Activated CD4-positive, alpha-beta T cell treated with anti-CD3 and anti-CD28 coated beads, Interleukin-10, Interleukin-2, amounts not matched to agents 100 ng/mL and 50 ng/mL, durations not matched to agents 16 hours and 8 hours (primary cell): ENCODE measurements around the gene PIK3R5.
"Not testable (repeated sequence)": the region's sequence is repeated elsewhere in the genome, so short reads cannot be mapped to it uniquely, and the experiment has no call there.

Experiments
- DNase-seq: peaks from one replicate; pipeline ENCODE4 v3.0.0-alpha.2; 2020

The PIK3R5 gene

GRCh38 chr17:8985054-8985701 lies 19.7 kb upstream of the PIK3R5 start:
- no peak for DNase-seq

- DNase-seq = not testable (repeated sequence)
These were observed 18.7 kb upstream of the PIK3R5 start for GRCh38 chr17:8984225-8984624.

DNA sequence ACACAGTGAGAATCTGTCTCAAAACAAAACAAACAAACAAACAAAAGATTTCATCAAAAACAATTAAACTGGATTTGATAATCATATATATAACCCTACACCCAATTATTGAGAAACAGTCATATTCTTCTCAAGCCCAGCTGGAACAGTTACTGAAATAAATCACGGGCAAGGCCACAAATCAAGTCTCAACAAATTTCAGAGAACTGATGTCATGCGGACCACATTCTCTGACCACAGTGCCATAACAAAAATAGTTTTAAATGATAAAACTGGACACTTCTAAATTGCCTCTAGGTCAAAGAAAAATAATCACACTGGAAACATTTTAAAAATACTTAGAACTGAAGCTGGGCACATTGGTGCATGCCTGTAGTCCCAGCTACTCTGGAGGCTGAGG lies 15.9 kb upstream of the PIK3R5 start:
- no peak for DNase-seq

GRCh38 chr17:8979715-8980114 lies 14.2 kb upstream of the PIK3R5 start:
- no peak for DNase-seq

- no peak for DNase-seq
These were observed 11.1 kb upstream of the PIK3R5 start for GRCh38 chr17:8976638-8977037.

DNA sequence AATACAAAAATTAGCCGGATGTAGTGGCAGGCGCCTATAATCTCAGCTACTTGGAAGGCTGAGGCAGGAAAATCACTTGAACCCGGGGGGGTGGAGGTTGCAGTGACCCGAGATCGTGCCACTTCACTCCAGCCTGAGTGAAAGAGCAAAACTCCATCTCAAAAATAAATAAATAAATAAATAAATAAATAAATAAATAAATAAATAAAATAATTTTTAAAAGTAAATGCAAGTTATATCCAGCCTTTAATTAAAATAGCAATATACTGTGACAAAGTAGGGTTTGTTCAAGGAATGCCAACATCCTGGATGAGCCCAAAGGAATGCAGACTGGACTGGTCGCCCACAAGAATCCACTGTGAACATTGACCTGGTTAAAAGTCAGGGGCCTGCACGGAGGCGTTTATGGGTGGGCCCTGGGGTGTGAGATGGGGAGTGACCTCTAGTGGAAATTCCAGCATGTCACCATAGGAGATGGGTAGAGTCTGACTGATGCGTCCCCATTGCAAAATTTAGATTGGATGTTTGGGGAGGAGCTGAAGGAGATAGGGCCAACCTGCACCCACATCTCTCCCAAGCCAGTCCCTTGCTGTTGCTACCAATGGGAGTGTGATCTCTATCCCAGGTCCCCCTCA lies 9.7 kb upstream of the PIK3R5 start:
- no peak for DNase-seq

DNA sequence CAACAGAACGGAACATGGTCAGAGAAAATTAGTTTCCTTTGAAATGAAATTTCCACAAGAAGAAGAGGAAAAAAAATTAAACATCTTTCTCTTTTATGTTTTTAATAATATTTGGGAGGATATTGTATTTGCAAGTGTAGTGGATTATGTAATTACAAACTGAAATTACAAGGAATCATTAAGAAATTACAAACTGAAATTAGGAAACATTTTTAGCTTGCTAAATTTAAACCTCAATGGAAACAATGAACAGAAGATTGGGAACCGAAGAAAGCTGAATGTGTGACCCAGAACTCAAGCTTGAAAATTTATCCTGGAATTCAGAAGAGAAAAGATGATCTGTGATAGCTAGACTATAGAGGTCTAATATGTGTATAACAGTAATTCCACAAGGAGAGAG lies 4.4 kb upstream of the PIK3R5 start:
- DNase-seq = no peak

- DNase-seq = peak; percentile 54
These were observed 3.0 kb upstream of the PIK3R5 start for GRCh38 chr17:8968503-8968902.

GRCh38 chr17:8967861-8968260 lies 2.4 kb upstream of the PIK3R5 start:
- DNase-seq = no peak

DNA sequence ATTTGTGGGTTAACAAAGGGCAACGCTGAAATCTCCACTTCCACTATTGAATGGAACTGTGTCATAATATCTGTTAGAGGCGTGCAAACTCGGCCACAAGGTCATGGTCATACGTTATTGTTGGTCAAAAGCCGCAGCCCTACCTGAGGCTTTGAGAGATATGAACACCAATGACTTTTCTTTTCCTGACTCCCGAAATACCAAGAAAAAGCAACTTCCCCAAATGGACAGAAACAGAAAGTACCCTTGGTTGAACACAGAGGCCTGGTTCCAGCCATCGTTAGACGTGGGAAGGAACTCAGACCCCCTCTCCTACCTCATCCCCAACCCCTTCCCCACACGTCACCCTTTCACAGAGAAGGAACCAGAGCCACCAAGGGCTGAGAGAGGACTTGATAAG lies 1.4 kb upstream of the PIK3R5 start:
- DNase-seq = no peak

DNA sequence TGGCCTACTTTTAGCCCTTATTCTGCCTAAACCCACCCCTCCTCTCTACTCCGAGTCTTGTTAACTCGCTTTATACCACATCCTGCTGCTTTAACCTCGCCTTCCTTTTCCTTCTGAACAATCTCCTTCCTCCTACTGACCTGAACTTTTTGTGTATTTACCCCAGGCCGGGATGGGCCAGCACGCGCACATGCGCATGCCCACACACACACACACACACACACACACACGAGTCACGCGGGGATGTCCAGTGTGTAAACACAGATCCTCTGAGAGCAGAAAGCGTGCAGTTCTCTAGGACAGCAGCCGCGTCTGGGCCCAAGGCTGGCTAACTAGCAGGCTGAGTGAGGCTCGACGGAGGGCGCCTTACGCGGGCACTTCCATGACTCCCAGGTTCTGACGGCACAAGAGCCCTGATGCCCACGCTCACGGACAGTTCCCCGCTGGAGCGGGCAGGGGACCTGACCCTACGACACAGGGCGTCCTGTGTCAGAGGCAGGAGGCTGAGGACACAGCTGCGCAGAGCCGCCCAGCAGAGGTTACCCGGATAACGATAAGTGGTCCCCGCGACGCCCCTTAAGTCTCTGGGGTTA lies 610 bp downstream of the PIK3R5 start:
- DNase-seq = peak; percentile 64

DNA sequence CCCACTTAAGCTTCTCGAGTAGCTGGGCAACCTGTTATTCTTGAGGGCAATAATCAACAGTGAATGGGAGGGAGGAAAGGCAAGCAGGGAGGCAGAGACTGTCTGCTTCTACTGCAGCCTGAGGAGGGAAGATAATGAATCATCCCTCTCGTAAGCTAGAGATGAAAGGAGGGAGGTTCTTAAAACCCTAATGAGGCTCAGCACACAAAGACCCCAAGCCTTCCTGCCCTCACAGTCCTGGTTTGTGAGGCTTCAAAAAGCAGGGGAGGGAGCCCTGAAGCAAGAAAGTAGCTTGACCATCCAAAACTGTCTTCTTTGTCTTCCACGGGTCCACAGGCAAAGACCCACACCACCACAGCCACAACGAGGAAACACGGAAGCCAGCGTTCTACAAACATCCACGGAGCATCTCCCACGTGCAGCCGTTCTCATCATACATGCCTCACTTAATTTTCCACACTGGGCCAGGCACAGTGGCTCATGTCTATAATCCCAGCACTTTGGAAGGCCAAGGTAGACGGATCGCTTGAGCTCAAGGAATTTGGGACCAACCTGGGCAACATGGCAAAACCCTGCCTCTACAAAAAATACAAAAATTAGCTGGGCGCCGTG lies 1.8 kb downstream of the PIK3R5 start:
- peak; percentile 54 for DNase-seq

DNA sequence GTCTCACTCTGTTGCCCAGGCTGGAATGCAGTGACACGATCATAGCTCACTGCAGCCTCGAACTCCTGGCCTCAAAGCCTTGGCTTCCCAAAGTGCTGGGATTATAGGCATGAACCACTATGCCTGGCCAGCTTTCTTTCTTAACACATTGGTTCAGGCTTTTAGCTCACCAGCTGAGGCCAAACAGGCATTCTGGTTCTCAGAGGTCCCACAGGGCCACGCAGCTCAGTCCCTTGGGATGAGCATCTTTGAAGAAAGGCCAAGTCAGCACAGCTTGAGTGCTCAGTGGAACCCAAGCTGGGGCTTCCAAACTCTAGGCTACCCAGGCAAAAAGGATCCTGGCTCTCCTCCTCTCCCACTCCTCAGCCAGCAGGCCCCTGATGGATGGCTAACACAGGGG lies 2.5 kb downstream of the PIK3R5 start:
- DNase-seq = no peak

DNA sequence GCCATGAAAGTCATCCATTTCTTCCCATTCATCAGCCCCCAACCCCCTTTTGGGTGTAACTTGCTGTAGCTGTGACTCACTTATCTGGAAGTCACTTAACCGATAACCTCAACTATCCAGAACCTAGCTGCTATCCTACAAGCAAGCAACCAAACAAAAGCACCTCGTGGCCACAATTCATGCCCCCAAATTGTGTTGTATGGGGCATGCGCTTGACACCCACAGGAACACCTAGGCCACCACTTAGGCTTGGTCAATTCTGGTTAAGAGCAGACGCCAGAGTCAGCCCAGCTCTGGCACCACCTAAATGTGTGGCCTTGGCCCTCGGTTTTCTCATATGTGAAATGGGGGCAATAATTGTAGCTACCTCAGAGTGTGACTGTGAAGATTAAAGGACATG lies 3.7 kb downstream of the PIK3R5 start:
- DNase-seq = no peak

GRCh38 chr17:8960325-8961140 lies 5.0 kb downstream of the PIK3R5 start:
- peak; percentile 15 for DNase-seq

GRCh38 chr17:8959312-8959918 lies 6.1 kb downstream of the PIK3R5 start:
- DNase-seq = no peak

GRCh38 chr17:8957721-8958120 lies 7.8 kb downstream of the PIK3R5 start:
- DNase-seq = no peak

DNA sequence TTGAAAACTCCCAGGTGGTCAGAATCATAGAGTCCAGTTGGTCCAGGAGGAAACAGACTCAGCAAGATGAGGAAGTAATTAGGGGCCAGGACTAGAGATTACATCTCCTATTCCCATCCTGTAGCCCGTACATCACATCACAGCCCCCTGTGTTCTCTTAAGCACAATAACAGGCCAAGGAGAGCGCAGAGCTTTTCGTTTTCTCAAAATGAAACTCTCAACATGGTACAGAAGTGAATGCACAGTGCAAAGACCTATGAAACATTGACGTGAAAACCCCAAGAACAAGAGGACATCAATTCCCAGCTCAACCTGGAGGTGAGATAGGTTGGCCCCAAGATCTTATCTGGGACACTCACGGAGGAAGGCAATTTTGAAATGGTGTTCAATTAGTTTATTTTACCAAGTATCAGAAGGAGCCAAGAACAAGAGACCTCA lies 9.0 kb downstream of the PIK3R5 start:
- DNase-seq = peak; percentile 86

DNA sequence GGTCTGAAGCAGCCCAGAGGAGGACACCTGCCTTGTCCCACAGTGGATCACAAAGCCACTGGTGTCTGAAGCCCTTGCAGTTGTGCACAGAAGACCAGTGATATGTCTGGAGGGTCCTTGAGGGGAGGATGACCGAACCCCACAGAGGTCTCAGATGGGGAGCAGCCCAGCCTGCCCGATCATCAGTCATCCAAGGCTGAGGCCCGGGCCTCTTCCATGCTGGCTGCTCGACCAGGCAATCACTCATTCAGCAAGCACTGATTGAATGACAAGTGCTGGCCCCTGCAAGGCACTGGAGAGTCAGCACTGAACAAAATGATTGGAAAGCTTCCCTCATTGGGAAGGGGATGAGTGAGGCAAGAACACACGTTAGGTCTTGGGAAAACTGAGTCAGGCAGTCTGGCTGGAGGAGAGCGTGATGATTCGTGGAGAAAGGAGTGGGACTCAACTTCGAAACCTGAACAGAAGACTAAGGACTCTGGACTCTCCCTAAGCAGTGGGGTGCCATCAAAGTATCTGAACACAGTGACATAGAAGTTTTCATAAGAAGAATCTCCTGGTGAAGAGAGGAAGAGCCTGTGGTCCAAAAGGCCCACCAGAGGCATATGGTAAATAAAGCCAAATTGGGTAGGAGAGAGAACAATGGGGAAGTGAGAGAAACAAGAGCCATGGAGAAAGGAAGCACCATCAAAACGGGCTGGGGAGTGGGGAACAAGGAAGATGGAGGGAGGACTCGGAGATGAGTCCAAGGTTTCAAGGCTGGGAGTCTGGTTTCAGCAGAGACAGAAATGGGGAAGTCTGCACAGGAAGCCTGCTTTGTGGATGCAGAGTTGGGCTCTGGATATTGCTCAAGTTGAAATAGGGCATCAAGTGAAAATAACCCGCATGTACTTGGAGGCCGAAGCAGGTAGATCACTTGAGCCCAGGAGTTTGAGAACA lies 10.2 kb downstream of the PIK3R5 start:
- DNase-seq = no peak

DNA sequence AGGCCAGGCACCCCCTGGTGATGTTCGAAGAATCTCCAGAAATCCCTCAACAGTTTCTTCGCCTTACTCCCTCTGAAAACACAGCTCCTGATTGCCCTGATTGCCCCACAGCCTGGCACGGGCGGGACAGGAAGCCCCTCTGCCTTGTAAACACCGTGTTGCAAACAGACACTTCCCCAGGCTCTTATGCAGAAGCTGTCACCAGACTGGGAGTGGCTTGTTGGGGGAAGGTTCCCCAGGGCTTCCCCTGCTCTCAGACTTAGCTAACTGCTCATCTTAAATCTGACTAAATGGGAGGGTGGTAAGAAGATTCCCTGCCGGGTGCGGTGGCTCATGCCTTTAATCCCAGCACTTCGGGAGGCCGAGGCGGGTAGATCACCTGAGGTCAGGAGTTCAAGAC lies 11.2 kb downstream of the PIK3R5 start:
- peak; percentile 76 for DNase-seq

GRCh38 chr17:8953156-8953885 lies 12.2 kb downstream of the PIK3R5 start:
- DNase-seq = no peak
